ENCODE results near the gene PRUNE2.

PRUNE2 gene

DNA sequence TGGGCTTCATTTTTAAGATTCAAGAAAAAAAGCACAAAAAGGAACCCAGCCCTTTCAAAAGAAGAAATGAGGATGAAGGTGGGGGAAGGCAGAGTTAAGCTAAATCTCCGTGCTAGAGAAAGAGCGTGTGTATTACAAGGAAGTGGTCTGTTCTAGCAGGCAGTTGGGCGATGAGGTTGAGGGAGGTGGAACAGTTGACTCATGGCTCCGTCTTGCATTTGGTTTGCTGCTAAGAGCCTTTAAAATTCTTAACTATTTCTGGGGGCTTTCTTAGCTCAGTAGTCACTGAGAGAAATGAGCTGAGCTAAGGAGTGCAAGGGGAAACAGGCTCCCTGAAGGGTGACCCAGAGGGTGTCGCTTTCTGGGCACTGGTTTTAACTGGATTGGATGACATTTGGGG lies 329.6 kb downstream of the PRUNE2 start:
- no peak overlapping the region for H3K4me3 ChIP-seq (ENCODE audit: low read depth, low read length)

DNA sequence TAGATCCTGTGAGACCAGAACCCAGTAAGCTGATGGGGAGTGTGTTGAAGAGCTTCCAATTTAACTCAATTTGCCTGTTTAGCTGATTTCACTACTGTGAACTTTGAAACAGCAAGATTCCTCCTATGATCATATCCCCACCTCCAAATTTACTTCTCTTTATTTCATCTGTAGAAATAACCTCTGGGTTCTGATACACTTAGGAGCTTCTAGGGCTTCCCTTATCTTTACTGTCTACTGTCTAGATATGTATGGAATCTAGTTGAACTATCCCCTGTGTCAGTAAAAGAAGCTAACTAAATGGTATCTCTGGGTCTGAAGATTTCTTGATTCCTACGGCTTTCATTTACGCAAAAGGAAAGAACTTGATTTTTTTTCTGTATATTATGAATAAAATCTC lies 330.2 kb downstream of the PRUNE2 start:
- no peak overlapping the region for H3K4me3 ChIP-seq (ENCODE audit: low read depth, low read length)
- TF ChIP-seq, protein P1, sequence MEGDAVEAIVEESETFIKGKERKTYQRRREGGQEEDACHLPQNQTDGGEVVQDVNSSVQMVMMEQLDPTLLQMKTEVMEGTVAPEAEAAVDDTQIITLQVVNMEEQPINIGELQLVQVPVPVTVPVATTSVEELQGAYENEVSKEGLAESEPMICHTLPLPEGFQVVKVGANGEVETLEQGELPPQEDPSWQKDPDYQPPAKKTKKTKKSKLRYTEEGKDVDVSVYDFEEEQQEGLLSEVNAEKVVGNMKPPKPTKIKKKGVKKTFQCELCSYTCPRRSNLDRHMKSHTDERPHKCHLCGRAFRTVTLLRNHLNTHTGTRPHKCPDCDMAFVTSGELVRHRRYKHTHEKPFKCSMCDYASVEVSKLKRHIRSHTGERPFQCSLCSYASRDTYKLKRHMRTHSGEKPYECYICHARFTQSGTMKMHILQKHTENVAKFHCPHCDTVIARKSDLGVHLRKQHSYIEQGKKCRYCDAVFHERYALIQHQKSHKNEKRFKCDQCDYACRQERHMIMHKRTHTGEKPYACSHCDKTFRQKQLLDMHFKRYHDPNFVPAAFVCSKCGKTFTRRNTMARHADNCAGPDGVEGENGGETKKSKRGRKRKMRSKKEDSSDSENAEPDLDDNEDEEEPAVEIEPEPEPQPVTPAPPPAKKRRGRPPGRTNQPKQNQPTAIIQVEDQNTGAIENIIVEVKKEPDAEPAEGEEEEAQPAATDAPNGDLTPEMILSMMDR (IDR thresholded peaks at IDR 0.05; ENCODE audit: low read depth, low read length), result no peak

More for the DNA sequence above, 329.6 kb downstream of the PRUNE2 start:
- TF ChIP-seq, protein P1 (IDR thresholded peaks at IDR 0.05; ENCODE audit: low read depth, low read length), result no peak

DNA sequence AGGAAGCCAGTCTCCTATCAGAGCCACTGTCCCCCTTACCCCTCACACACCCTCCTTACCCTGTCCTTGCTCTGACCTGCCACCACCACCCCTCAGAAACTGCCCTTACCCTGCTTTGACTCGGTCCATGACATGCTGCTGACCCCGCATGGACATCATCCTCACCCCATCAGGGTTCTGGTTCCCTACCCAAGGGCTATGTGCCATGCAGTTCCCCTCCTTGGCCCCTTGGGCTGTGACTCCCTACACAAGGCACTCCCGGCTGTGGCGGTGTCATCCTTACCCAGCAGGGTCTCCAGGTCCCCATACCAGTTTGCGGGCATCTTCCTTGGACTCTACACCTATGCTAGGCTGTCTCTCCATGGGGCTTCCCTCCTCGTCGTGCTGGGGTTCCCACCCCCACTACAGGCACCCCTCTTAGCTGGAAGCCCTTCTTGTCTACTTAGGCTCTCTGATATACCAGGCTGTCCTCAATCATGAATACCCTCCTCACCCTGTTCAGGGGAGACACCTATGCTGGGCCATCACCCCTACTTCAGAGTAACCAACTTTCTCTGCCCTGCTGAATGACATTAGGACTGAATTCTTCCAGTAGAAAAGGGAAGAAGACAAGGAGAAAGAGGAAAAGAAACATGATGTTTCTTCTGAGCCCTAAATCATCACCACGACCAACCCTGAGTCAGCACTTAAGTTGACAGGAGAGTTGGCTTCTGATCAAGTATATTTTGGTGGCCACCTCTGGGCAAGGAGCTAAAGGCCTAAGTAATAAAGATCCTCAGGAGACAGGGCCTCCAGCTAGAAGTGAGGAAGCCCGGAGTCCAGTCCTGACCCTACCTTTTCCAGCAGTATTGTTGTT lies 331.8 kb downstream of the PRUNE2 start:
- TF ChIP-seq, protein P1 (IDR thresholded peaks at IDR 0.05; ENCODE audit: low read depth, low read length), result no peak
- no peak overlapping the region for H3K4me3 ChIP-seq (ENCODE audit: low read depth, low read length)

DNA sequence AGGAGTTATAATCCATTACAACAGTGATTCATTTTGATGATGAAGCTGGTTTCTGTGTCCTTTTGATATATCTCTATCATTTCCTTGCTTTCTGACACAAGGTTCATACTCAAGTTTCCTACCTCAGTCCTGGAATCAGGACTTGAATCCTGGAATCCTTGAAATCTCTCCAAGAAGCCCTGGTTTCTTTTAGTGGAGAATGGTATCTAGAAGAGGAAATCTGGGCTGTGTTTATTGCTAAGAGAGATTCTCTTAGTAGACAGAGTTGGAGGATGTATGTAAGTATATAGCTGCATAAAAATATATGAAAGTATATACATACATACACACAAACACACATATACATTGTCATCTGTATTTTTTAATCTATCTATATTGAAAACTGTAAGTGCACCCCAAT lies 332.5 kb downstream of the PRUNE2 start:
- H3K4me3 ChIP-seq (ENCODE audit: low read depth, low read length), result no peak overlapping the region
- TF ChIP-seq, protein P1 (IDR thresholded peaks at IDR 0.05; ENCODE audit: low read depth, low read length), result no peak

DNA sequence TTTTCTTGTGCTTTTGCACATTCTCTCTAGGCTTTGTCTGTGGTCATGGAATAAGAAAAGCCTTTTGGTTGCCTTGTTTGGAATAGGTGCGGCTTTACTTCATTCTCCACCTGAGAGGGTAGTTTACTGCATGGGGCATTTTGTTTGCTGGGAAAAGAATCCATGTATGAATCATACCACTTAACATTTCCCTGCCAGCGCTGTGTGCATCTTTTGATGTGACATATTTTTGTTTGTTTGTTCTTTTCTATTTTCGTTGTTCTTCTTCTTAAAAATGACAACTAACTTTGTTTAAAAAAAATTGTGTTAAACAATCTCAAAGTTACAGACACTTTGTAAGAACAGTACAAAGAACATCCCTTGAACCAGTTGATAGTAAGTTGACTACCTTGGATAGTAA lies 333.8 kb downstream of the PRUNE2 start:
- no peak overlapping the region for H3K4me3 ChIP-seq (ENCODE audit: low read depth, low read length)
- TF ChIP-seq, protein P1 (IDR thresholded peaks at IDR 0.05; ENCODE audit: low read depth, low read length), result no peak

DNA sequence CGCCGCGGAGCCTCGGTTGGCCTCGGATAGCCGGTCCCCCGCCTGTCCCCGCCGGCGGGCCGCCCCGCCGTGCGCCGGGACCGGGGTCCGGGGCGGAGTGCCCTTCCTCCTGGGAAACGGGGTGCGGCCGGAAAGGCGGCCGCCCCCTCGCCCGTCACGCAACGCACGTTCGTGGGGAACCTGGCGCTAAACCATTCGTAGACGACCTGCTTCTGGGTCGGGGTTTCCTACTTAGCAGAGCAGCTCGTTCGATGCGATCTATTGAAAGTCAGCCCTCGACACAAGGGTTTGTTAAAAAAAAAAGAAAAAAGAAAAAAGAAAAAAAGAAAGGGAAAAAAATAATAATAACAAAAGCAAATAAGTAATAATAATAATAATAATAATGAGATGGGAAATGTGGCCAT lies 334.2 kb downstream of the PRUNE2 start:
- TF ChIP-seq, protein P1 (IDR thresholded peaks at IDR 0.05; ENCODE audit: low read depth, low read length), result no peak
- peak overlapping the region; percentile 53 for H3K4me3 ChIP-seq (ENCODE audit: low read depth, low read length)

DNA sequence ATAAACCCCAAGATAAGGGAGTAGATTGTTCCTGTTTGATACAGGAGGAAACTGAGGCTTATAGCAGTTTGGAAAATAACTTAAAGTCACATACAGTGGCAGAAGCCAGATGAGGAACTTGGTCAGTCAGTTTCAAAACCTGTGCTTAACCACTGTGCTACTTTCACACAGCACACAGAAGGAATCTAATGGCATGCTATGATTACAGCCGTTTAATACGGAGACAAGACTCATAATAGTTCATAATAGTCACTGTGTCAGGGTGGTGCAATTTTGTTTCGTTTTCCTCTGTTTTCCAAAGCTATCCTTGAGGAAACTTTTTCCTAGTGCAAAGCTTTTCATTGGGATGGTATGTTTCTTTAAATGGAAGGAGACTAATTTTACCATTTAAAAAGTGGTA lies 334.6 kb downstream of the PRUNE2 start:
- H3K4me3 ChIP-seq (ENCODE audit: low read depth, low read length), result peak overlapping the region; percentile 53
- TF ChIP-seq, protein P1 (IDR thresholded peaks at IDR 0.05; ENCODE audit: low read depth, low read length), result no peak

Data from WI38 (cell line).